Thymus (tissue), 11 donors: Measurements from ENCODE around the gene TMEM235. TPM values are rescaled to one million over a fixed set of nuclear protein-coding genes. Genes with fewer than 3 reads are reported as not detected.

ENCODE experiments used
- DNase-seq, 9 donors: peaks; one replicate each; pipeline ENCODE4 v3.0.0-alpha.2; 2013; ENCODE audit warnings: low spot score in 9 of 9, low read depth in 6 of 9, missing footprints in 1 of 9
- H3K27ac ChIP-seq, 2 donors: one replicate each; pipeline ENCODE4 v1.5.1; 2013; ENCODE audit warnings: control low read depth in 1 of 2, low read depth in 1 of 2, low read length in 1 of 2, mild to moderate bottlenecking in 1 of 2, moderate library complexity in 1 of 2
- H3K27me3 ChIP-seq, 2 donors: one replicate each; pipeline ENCODE4 v1.5.1; 2013; ENCODE audit warnings: low read length in 1 of 2; ENCODE audit not compliant: control insufficient read depth in 2 of 2, insufficient read depth in 1 of 2
- H3K36me3 ChIP-seq, 2 donors: one replicate each; pipeline ENCODE4 v1.5.1; 2013; ENCODE audit warnings: low read length in 1 of 2, mild to moderate bottlenecking in 1 of 2, moderate library complexity in 1 of 2; ENCODE audit not compliant: control insufficient read depth in 2 of 2, insufficient read depth in 2 of 2
- H3K4me1 ChIP-seq, 2 donors: one replicate each; pipeline ENCODE4 v1.5.1; 2013; ENCODE audit warnings: low read length in 2 of 2; ENCODE audit not compliant: control insufficient read depth in 2 of 2, insufficient read depth in 2 of 2
- H3K4me3 ChIP-seq, 2 donors: one replicate each; pipeline ENCODE4 v1.5.1; 2013; ENCODE audit warnings: low read length in 2 of 2, control low read depth in 1 of 2, mild to moderate bottlenecking in 1 of 2
- H3K9me3 ChIP-seq, 2 donors: one replicate each; pipeline ENCODE4 v1.5.1; 2013; ENCODE audit warnings: low read length in 1 of 2, mild to moderate bottlenecking in 1 of 2; ENCODE audit not compliant: control insufficient read depth in 2 of 2, insufficient read depth in 1 of 2
- WGBS: extraction: QIAGEN DNeasy Blood & Tissue Kit; methylation state at CpG from one replicate; pipeline ENCODE4 v1.1.7; 2013; 5-methylcytosine and 5-hydroxymethylcytosine counted together
- polyA plus RNA-seq: library from polyadenylated mRNA; stranded (reverse); fragments of 200-250 nt; gene quantifications from one replicate; pipeline ENCODE4 v1.2.3, GENCODE V29; 2013
- total RNA-seq: library from RNA; stranded (reverse); fragments of 120-200 nt; gene quantifications from one replicate; pipeline ENCODE4 v1.2.4, GENCODE V29; 2013
- donor health status: healthy.

Gene TMEM235
- total and polyA plus RNA-seq, 2 donors, result 0.50 to 1.8 TPM

DNA sequence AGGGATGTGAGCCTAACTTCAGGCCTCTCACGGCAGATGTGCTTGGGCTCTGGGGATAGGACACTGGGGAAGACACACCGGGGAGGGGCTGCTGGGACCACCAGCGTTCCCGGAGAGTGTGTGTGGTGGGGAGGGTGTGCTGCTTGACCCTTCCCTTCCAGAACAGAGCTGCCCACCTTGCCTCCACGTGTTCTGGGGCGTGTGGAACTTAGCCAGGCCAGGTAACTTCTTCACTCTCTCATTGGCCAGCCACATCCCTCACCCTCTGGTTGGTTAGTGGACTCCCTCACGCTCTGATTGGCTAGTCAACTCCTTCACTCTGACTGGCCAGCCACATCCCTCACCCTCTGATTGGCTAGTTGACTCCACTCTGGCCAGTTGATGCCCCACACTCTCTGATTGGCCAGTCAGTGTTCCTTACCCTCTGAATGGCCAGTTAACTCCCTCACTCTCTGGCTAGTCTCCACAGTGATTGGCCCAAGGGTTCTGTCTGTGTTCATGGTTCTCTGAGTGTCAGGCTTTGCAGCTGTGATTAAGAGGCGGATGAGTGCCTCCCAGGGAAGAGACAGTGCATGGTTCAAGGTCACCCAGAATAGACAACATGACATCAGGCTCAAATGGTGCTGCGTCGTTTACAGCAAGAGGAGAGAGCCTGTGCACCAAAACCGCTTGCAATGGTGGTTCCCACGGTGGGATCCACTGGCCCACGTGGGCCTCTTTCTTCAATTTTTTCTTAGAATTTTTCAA, 10.0 kb downstream of the TMEM235 start:
- H3K27me3 ChIP-seq, result no peaks in the 10 kb centered on the region
- 94% methylated on average over 13 of the region's 13 CpGs for WGBS
- H3K27ac ChIP-seq, result no peak overlapping the region
- DNase-seq, result no peak
- H3K4me3 ChIP-seq, result no peak overlapping the region
- H3K36me3 ChIP-seq, result no peaks in the 10 kb centered on the region
- peaks cover 9 to 65% of the 10 kb centered on the region in 2 donors for H3K4me1 ChIP-seq
- H3K9me3 ChIP-seq, result peaks cover 0 to 8% of the 10 kb centered on the region in 2 donors

- H3K4me1 ChIP-seq, result peaks cover 7 to 58% of the 10 kb centered on the region in 2 donors
These were observed 10.8 kb downstream of the TMEM235 start for GRCh38 chr17:78242024-78242742.

DNA sequence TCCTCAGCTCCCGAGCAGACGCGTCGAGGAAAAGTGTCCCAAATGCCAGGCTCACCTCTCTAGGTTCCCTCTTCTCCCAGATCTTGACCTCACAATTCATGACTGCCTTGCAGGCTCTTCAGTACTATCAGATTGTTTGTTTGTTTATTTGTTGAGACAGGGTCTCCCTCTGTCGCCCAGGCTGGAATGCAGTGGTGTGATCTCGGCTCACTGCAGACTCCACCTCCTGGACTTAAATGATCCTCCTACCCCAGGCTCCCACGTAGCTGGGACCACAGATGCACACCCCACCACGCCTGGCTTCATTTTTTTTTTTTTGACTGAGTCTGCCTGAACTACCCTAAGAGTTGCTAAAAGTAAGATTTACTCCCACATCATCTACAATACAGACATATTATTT, 15.9 kb downstream of the TMEM235 start:
- Histone ChIP-seq H3K4me1 (peaks cover 15 to 54% of the 10 kb centered on the region in 2 donors), H3K27me3 (no peaks in the 10 kb centered on the region), H3K9me3 (peaks cover 0 to 11% of the 10 kb centered on the region in 2 donors), H3K4me3 (no peak overlapping the region), H3K27ac (no peak overlapping the region), H3K36me3 (peaks cover 0 to 7% of the 10 kb centered on the region in 2 donors)
- DNase-seq, result no peak
- 92% methylated on average over 8 of the region's 8 CpGs for WGBS

More at GRCh38 chr17:78242024-78242742, 10.8 kb downstream of the TMEM235 start:
- WGBS, result 66% methylated on average over 21 of the region's 21 CpGs
- Histone ChIP-seq H3K27ac (peak overlapping the region in 1 of 2 donors; percentile 56), H3K27me3 (no peaks in the 10 kb centered on the region), H3K4me3 (no peak overlapping the region), H3K9me3 (peaks cover 0 to 8% of the 10 kb centered on the region in 2 donors), H3K36me3 (peaks cover 0 to 4% of the 10 kb centered on the region in 2 donors)
- peak in 1 of 9 donors; percentile 59 for DNase-seq

- peaks cover 0 to 7% of the 10 kb centered on the region in 2 donors for H3K36me3 ChIP-seq
- no peak overlapping the region for H3K27ac ChIP-seq
- peaks cover 0 to 11% of the 10 kb centered on the region in 2 donors for H3K9me3 ChIP-seq
- H3K4me1 ChIP-seq, result peaks cover 22 to 54% of the 10 kb centered on the region in 2 donors
- DNase-seq, result no peak
- H3K27me3 ChIP-seq, result no peaks in the 10 kb centered on the region
- peak overlapping the region in 1 of 2 donors; percentile 52 for H3K4me3 ChIP-seq
- WGBS, result 95% methylated on average over 30 of the region's 30 CpGs
These were observed 16.9 kb downstream of the TMEM235 start for GRCh38 chr17:78248051-78248914.

DNA sequence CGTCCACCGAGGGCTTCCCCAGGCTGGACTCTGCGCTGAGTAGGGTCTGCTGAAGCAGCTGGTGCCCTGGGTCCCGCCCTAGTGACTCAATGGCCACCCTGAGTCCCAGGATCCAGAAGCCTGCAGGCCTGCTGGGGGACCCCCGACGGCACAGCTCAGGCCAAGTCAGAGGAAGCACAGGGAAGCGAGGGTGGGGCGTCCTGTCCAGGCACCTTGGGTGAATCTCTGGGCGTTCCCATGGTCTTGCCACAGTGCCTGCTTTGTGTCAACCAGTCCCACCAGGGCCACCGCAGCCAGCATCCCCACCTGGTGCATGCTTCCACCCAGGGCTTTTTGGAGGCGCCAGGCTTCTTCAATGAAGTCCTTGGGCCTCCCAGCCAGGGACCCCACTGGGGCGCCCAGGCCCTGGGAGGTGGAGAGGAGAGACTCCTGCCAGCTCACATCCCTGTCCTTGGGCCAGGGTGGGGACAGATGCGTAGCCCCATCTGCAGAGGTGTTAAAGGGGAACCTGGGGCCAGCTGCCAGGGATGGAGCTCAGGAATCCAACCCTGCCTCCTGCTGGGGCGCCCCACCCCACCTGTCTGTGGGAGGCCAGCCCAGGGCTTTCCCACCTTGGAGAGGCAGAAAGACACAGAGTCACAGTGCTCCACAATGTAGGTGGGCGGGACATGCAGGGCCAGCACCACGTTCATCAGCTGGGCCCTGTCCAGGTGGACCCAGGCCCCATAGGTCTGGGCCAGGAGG, 17.8 kb downstream of the TMEM235 start:
- 98% methylated on average over 16 of the region's 16 CpGs for WGBS
- Histone ChIP-seq H3K4me1 (peaks cover 26 to 60% of the 10 kb centered on the region in 2 donors), H3K27ac (no peak overlapping the region), H3K36me3 (peaks cover 0 to 7% of the 10 kb centered on the region in 2 donors), H3K27me3 (no peaks in the 10 kb centered on the region), H3K4me3 (peak overlapping the region in 1 of 2 donors; percentile 52), H3K9me3 (peaks cover 0 to 11% of the 10 kb centered on the region in 2 donors)
- no peak for DNase-seq

- Histone ChIP-seq H3K4me3 (peak overlapping the region; percentile 37 to 52), H3K27me3 (no peaks in the 10 kb centered on the region), H3K4me1 (peaks cover 26 to 67% of the 10 kb centered on the region in 2 donors), H3K9me3 (peaks cover 0 to 13% of the 10 kb centered on the region in 2 donors), H3K27ac (peak overlapping the region in 1 of 2 donors; percentile 32), H3K36me3 (peaks cover 0 to 7% of the 10 kb centered on the region in 2 donors)
- 90% methylated on average over 20 of the region's 20 CpGs for WGBS
- DNase-seq, result peak in 1 of 9 donors; percentile 13
These were observed 18.7 kb downstream of the TMEM235 start for GRCh38 chr17:78249818-78250806.

DNA sequence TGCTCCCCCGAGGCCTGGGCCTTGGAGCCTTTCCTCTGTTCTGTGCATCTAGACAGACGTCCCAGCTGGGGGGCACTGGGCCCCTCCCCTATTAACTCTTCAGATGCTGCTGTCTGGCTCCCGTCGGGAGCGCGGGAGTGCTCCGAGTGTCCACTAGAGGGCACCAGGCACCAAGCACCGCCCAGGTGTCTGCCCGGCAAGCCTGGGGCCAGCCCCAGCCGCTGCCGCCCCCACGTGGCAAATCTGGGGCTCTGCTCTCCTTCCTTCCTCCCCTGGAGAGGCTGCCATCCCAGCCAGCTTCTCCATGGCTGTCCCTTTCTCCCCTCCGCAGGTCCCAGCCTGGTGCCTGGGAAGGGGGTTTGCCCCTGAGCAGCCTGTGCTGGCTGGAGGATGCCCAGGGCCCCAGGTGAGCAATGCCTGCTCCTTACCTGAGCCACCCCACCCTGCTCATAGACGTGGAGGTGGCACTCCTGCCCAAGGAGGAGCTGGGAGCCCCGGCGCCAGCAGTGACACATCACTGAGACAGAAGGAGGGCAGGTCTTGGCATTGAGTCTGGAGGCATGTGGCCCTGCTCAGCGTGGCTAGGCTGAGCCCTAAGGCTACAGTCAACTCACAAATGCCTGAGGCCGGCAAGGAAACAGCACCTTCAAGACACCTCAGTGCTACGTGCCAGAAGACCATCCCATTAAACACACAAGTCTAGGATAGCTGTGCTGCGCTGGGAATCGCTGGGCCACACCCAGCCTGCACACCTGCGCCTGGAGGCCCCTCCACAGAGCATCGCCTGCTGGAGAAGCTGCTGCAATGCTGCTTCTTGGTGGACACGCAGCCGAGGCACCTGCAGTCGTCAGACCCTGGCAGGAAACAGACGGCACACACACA, 19.7 kb downstream of the TMEM235 start:
- 4% methylated on average over 27 of the region's 27 CpGs for WGBS
- Histone ChIP-seq H3K36me3 (peaks cover 0 to 7% of the 10 kb centered on the region in 2 donors), H3K27me3 (no peaks in the 10 kb centered on the region), H3K4me3 (peak overlapping the region; percentile 37 to 52), H3K27ac (peak overlapping the region; percentile 95 to 99), H3K4me1 (peaks cover 35 to 77% of the 10 kb centered on the region in 2 donors), H3K9me3 (peaks cover 0 to 6% of the 10 kb centered on the region in 2 donors)
- peak in 6 of 9 donors; percentile 76 to 91 (median 84) for DNase-seq
